H9 (cell line): Measurements from ENCODE around the gene PLA2G4C. TPM values are rescaled to one million over a fixed set of nuclear protein-coding genes. Genes with fewer than 3 reads are reported as not detected.
A peak's percentile ranks its signal among the peaks of the same experiment; 100 is the strongest.

ENCODE experiments used
- DNase-seq: peaks from one replicate; pipeline ENCODE4 v3.0.0-alpha.2; 2017
- H2AFZ ChIP-seq: one replicate; pipeline ENCODE4 v1.6.1; 2013; ENCODE audit warnings: mild to moderate bottlenecking, low read length, control low read depth, moderate library complexity
- H2AK5ac ChIP-seq: 2 replicates; pipeline ENCODE4 v1.6.1; 2013; ENCODE audit warnings: low read length, control low read depth, mixed read lengths; ENCODE audit not compliant: insufficient read length
- H2BK120ac ChIP-seq: one replicate; pipeline ENCODE4 v1.6.1; 2013; ENCODE audit warnings: low read depth, mild to moderate bottlenecking, low read length, control low read depth, inconsistent platforms; ENCODE audit not compliant: poor library complexity, severe bottlenecking
- H2BK12ac ChIP-seq: 2 replicates; pipeline ENCODE4 v1.6.1; 2013; ENCODE audit warnings: low read length, control low read depth, mixed read lengths, low read depth; ENCODE audit not compliant: insufficient read length
- H2BK15ac ChIP-seq: 2 replicates; pipeline ENCODE4 v1.6.1; 2013; ENCODE audit warnings: low read depth, low read length, control low read depth
- H2BK20ac ChIP-seq: one replicate; pipeline ENCODE4 v1.6.1; 2013; ENCODE audit warnings: low read depth, mild to moderate bottlenecking, low read length, control low read depth, inconsistent platforms; ENCODE audit not compliant: poor library complexity, severe bottlenecking
- H2BK5ac ChIP-seq: 2 replicates; pipeline ENCODE4 v1.6.1; 2013; ENCODE audit warnings: low read length, control low read depth, mixed read lengths; ENCODE audit not compliant: insufficient read length
- H3K14ac ChIP-seq: 2 replicates; pipeline ENCODE4 v1.6.1; 2013; ENCODE audit warnings: low read length, control low read depth; ENCODE audit not compliant: insufficient read depth
- H3K18ac ChIP-seq: 2 replicates; pipeline ENCODE4 v1.6.1; 2013; ENCODE audit warnings: low read depth, mild to moderate bottlenecking, mixed read lengths, low read length, control low read depth; ENCODE audit not compliant: insufficient read length
- H3K23ac ChIP-seq: 2 replicates; pipeline ENCODE4 v1.6.1; 2013; ENCODE audit warnings: low read length, control low read depth, mixed read lengths, low read depth; ENCODE audit not compliant: insufficient read length
- H3K23me2 ChIP-seq: 2 replicates; pipeline ENCODE4 v1.6.1; 2013; ENCODE audit warnings: low read depth, mild to moderate bottlenecking, mixed read lengths, low read length, control low read depth; ENCODE audit not compliant: insufficient read length, poor library complexity, severe bottlenecking
- H3K27ac ChIP-seq: 2 replicates; pipeline ENCODE4 v1.5.1; 2013; ENCODE audit warnings: low read length, control low read depth, mixed read lengths, low read depth; ENCODE audit not compliant: insufficient read length
- H3K27me3 ChIP-seq: 2 replicates; pipeline ENCODE4 v1.6.1; 2013; ENCODE audit warnings: low read length, control low read depth, inconsistent platforms; ENCODE audit not compliant: insufficient read depth
- H3K4ac ChIP-seq: 2 replicates; pipeline ENCODE4 v1.6.1; 2013; ENCODE audit warnings: low read depth, mild to moderate bottlenecking, control low read depth, inconsistent platforms, low read length, moderate library complexity
- H3K4me1 ChIP-seq: 2 replicates; pipeline ENCODE4 v1.6.1; 2013; ENCODE audit warnings: low read length, control low read depth, inconsistent platforms; ENCODE audit not compliant: insufficient read depth
- H3K4me2 ChIP-seq: 2 replicates; pipeline ENCODE4 v1.6.1; 2013; ENCODE audit warnings: low read length, control low read depth, mixed read lengths; ENCODE audit not compliant: insufficient read length, insufficient read depth
- H3K56ac ChIP-seq: 2 replicates; pipeline ENCODE4 v1.6.1; 2013; ENCODE audit warnings: low read depth, mild to moderate bottlenecking, mixed read lengths, low read length, control low read depth; ENCODE audit not compliant: insufficient read length
- H3K79me1 ChIP-seq: 2 replicates; pipeline ENCODE4 v1.6.1; 2013; ENCODE audit warnings: low read depth, mild to moderate bottlenecking, moderate library complexity, low read length, control low read depth, inconsistent platforms; ENCODE audit not compliant: insufficient read depth, poor library complexity, severe bottlenecking
- H3K79me2 ChIP-seq: 2 replicates; pipeline ENCODE4 v1.6.1; 2013; ENCODE audit warnings: low read length, control low read depth, inconsistent platforms; ENCODE audit not compliant: insufficient read depth
- H3K9ac ChIP-seq: 2 replicates; pipeline ENCODE4 v1.6.1; 2013; ENCODE audit warnings: low read length, control low read depth, mixed read lengths; ENCODE audit not compliant: insufficient read length; ENCODE audit errors: extremely low read depth
- H3K9me3 ChIP-seq: one replicate; pipeline ENCODE4 v1.6.1; 2013; ENCODE audit warnings: low read depth, low read length, inconsistent platforms; ENCODE audit not compliant: control insufficient read depth
- H3T11ph ChIP-seq: one replicate; pipeline ENCODE4 v1.6.1; 2013; ENCODE audit warnings: mild to moderate bottlenecking, low read length, control low read depth, inconsistent platforms
- H4K20me1 ChIP-seq: one replicate; pipeline ENCODE4 v1.6.1; 2013; ENCODE audit not compliant: control insufficient read depth, insufficient read length, insufficient read depth
- H4K5ac ChIP-seq: 2 replicates; pipeline ENCODE4 v1.6.1; 2013; ENCODE audit warnings: low read depth, mild to moderate bottlenecking, mixed read lengths, low read length, control low read depth; ENCODE audit not compliant: insufficient read length
- H4K8ac ChIP-seq: replicated peaks from 2 replicates; pipeline ENCODE4 v1.6.1; 2013; ENCODE audit warnings: low read length, control low read depth, mixed read lengths, low read depth; ENCODE audit not compliant: insufficient read length
- H4K91ac ChIP-seq: 2 replicates; pipeline ENCODE4 v1.6.1; 2013; ENCODE audit warnings: low read depth, mild to moderate bottlenecking, moderate library complexity, mixed read lengths, low read length, control low read depth; ENCODE audit not compliant: insufficient read length
- H3K27ac Mint-ChIP-seq, 3 experiments: 2 replicates in 2 of 3; 3 replicates in 1 of 3; pipeline ENCODE4 v1.8.0; 2020 to 2021; ENCODE audit warnings: mixed read lengths in 3 of 3, mild to moderate bottlenecking in 1 of 3, moderate library complexity in 1 of 3
- H3K27me3 Mint-ChIP-seq: 2 replicates; pipeline ENCODE4 v1.8.0; 2021; ENCODE audit warnings: low read depth, mild to moderate bottlenecking, moderate library complexity, mixed read lengths
- H3K36me3 Mint-ChIP-seq, 3 experiments: 2 replicates in 2 of 3; 3 replicates in 1 of 3; pipeline ENCODE4 v1.8.0; 2020 to 2021; ENCODE audit warnings: low read depth in 3 of 3, mixed read lengths in 3 of 3; ENCODE audit not compliant: insufficient read depth in 1 of 3
- H3K4me1 Mint-ChIP-seq, 2 experiments: 2 replicates each; pipeline ENCODE4 v1.8.0; 2020; ENCODE audit warnings: mixed read lengths in 2 of 2
- H3K4me3 Mint-ChIP-seq, 2 experiments: 2 replicates in 1 of 2; 3 replicates in 1 of 2; pipeline ENCODE4 v1.8.0; 2020 to 2021; ENCODE audit warnings: mild to moderate bottlenecking in 2 of 2, mixed read lengths in 2 of 2, moderate library complexity in 1 of 2
- H3K9me3 Mint-ChIP-seq, 2 experiments: 2 replicates in 1 of 2; 3 replicates in 1 of 2; pipeline ENCODE4 v1.8.0; 2020; ENCODE audit warnings: mild to moderate bottlenecking in 2 of 2, mixed read lengths in 2 of 2, moderate library complexity in 1 of 2
- CTCF ChIP-seq: fragments of 200-600 bp; sonication (generic); conservative IDR thresholded peaks from 3 replicates; pipeline ENCODE4 v1.8.0; 2021; ENCODE audit warnings: antibody characterized with exemption, mild to moderate bottlenecking
- WGBS: extraction: QIAGEN DNeasy Blood & Tissue Kit; methylation state at CpG from one replicate; pipeline ENCODE4 v1.1.7; 2013; ENCODE audit warnings: missing lambda C conversion rate, low lambda C conversion rate, mixed read lengths; ENCODE audit not compliant: insufficient read length; ENCODE audit errors: extremely low coverage; 5-methylcytosine and 5-hydroxymethylcytosine counted together
- long read RNA-seq: library from polyadenylated mRNA; unstranded; transcript quantifications from one replicate; pipeline ENCODE4 v2.0.0, GENCODE V29; 2020
- total RNA-seq: library from RNA; stranded (reverse); gene quantifications from 2 replicates; pipeline ENCODE4 v1.2.1, GENCODE V29; 2021

PLA2G4C gene
- total RNA-seq, result 6.5 and 7.0 TPM in 2 replicates
- long read RNA-seq, partial matches to known transcripts, result 8 of 8 reads
- long read RNA-seq, other reads (novel, unspliced or antisense), result 0 of 8 reads

GRCh38 chr19:48110350-48110966 lies at the start of gene PLA2G4C:
PLA2G4C (minus strand) TSS chr19:48110817; CDS start chr19:48106529, 4,288 bp downstream.
- H3K9me3 Mint-ChIP-seq, result no peaks in the 10 kb centered on the region; a peak in 1 of 5 replicates
- no peaks in the 10 kb centered on the region; the same call in 1 of the 2 replicates for H3K4me1 ChIP-seq
- H3K27ac ChIP-seq, result no peak within 1 kb of the TSS
- H3T11ph ChIP-seq, result no peak within 1 kb of the TSS
- H2BK15ac ChIP-seq, result no peak within 1 kb of the TSS
- H4K5ac ChIP-seq, result no peak within 1 kb of the TSS
- peak within 1 kb of the TSS; percentile 20 for H3K4me2 ChIP-seq
- no peak within 1 kb of the TSS for H3K56ac ChIP-seq
- H4K8ac ChIP-seq, result no peak within 1 kb of the TSS
- WGBS, result no CpG with 5 or more reads among the region's 27 CpGs
- peaks cover 2 to 8% of the 10 kb centered on the region in 2 experiments; a peak in 2 of 4 replicates for H3K4me1 Mint-ChIP-seq
- H3K79me1 ChIP-seq, result no peaks in the 10 kb centered on the region
- H3K4ac ChIP-seq, result no peak within 1 kb of the TSS
- peak; percentile 93 for DNase-seq
- H3K9me3 ChIP-seq, result no peaks in the 10 kb centered on the region
- H2BK12ac ChIP-seq, result no peak within 1 kb of the TSS
- peak within 1 kb of the TSS in 1 of 3 experiments; percentile 55; a peak in 2 of 7 replicates for H3K27ac Mint-ChIP-seq
- no peak within 1 kb of the TSS for H3K23ac ChIP-seq
- no peaks in the 10 kb centered on the region for H3K23me2 ChIP-seq
- no peak within 1 kb of the TSS for H2BK20ac ChIP-seq
- H3K79me2 ChIP-seq, result no peaks in the 10 kb centered on the region
- no peaks in the 10 kb centered on the region for H4K20me1 ChIP-seq
- H3K36me3 Mint-ChIP-seq, result peaks cover 0 to 11% (median 9%) of the 10 kb centered on the region in 3 experiments; a peak in 6 of 7 replicates
- H2BK120ac ChIP-seq, result no peak within 1 kb of the TSS
- no peak within 1 kb of the TSS for H2BK5ac ChIP-seq
- peaks cover 5% of the 10 kb centered on the region for H3K27me3 Mint-ChIP-seq
- peak within 1 kb of the TSS; percentile 51; the same call in 1 of the 2 replicates for H3K14ac ChIP-seq
- H4K91ac ChIP-seq, result no peak within 1 kb of the TSS
- H3K9ac ChIP-seq, result no peak within 1 kb of the TSS
- H3K4me3 Mint-ChIP-seq, result peak within 1 kb of the TSS; percentile 48 to 63
- H3K27me3 ChIP-seq, result no peaks in the 10 kb centered on the region
- H3K18ac ChIP-seq, result peak within 1 kb of the TSS; percentile 63
- no peak for TF ChIP-seq CTCF
- no peak within 1 kb of the TSS for H2AFZ ChIP-seq
- H2AK5ac ChIP-seq, result no peak within 1 kb of the TSS
